Daoy (cell line): ENCODE measurements around the gene ADGRB2. TPM values are rescaled to one million over a fixed set of nuclear protein-coding genes. Genes with fewer than 3 reads are reported as not detected.
"Not testable (repeated sequence)": the region's sequence is repeated elsewhere in the genome, so short reads cannot be mapped to it uniquely, and the experiment has no call there.

Source experiments
- DNase-seq: peaks from one replicate; pipeline ENCODE4 v3.0.0-alpha.2; 2015; ENCODE audit warnings: low read depth
- total RNA-seq: library from RNA; depleted of rRNA; stranded (reverse); fragments of >200 nt; shearing (Covaris generic); gene quantifications from 2 replicates; pipeline ENCODE4 v1.2.3, GENCODE V29; 2014

The ADGRB2 gene
- total RNA-seq, 1 experiment from 2014 or later: 9.4 TPM

DNA sequence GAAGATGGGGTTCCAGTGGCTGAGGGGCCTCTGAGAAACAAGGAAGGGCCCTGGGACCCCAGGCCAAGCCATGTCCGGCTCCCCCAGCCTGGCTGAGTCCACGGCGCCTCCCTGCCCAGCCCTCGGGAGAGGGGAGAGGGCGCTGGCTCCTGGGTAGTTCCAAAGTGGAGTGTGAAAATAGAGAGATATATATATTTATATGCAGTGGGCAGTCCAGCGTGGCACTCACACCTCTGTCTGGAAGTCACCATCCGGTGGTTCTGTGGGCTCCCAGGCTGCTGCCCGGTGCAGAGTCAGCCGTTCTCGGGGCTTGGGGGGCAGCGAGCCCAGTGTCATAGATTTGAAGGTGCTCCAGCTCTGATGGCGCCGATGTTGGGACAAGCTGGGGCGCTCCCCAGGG lies 36.9 kb downstream of the ADGRB2 start:
- no peak for DNase-seq

DNA sequence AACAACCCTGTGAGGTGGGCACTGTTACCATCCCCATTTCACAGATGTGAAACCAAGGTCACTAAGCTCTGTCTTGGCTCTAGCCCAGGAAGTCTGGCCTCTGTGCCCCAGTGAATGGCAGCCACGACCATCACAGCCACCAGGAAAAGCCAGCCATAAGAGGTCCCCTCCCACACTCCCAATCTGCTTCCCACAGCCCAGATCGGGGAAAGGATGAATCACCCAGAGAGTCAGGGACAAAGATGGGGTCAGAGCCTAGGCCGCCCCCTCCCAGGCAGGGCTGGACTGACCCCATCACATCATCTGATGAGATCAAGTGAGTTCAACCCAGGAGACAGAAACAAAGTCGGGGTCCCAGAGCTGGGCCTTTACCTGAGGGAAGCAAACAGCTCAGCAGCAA lies 37.4 kb downstream of the ADGRB2 start:
- no peak for DNase-seq

DNA sequence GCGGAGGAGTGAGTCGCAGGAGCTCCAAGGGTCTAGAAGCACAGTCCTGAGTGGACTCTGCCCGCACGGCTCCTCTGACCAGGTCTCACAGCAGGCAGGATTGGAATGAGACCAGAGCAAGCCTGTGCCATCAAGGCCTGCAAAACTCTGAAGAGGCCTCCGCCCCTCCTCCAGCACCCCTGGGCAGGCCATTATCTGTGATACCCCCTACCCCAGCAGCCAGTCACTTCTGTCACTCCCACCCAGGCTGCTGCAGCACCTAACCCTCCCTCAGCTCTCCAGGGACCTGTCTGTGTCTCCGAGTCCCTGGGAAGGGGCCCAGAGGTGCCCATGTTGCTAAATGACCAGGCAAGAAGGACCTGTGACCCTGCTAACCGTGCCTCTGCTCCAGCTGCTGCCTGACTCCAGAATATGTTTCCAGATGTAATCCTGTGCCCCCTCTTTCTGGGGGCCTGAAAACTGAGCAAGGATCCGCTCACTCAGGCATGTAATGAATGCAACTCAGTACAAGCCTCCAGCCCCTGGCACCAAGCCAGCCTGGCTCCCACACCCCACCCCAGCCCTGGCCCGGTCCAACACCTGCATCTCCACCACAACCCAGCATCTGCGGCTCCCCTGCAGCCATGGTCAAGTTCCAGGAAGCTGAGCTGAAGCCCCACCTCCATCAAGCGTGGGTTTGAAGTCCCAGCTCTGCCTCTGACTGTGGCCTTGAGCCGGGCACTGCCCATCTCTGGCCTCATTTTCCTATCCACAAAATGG lies 38.2 kb downstream of the ADGRB2 start:
- no peak for DNase-seq

DNA sequence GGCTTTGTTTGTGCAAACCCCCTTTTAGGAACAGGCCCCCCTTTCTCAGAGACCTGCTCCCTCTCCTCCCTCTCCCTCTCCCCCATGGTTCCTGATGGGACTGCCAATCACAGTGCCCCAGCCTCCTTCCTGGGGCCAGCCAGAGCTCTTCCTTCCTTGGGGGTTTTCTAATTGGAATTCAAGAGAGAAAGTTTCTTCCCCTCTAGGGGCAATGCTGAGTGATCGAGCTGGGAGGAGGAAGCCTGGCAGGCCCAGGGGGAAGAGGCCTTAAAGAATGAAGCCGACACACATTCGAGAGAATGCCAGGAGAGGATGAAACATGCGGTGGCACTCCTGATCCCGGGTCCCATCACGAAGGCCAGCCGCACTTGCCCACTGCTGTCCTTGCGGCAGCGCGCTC lies 39.0 kb downstream of the ADGRB2 start:
- no peak for DNase-seq

DNA sequence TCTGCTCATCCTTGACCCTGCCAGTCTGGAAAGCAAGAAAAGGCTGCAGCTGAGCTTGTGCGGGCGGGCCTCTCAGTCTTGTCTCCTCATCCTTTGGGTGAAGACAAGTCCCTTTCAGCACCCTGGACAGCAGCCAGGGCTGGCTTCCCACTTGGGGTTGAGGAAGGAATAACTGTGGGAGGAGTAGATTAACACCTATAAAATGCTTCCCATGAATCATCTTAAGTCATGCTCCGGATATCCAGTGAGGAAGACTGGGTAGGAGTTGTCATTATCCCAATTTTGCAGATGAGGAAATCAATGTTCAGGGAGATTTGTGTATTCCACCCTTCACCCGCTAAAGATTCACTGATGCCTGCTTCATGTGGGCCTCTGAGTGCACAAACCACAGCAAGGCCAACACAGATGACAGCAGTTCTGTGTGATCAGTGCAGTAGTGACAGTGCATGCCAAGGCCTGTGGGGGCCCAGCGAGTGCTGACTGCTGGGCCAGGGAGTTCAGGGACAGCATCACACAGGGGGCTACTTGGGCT lies 40.2 kb downstream of the ADGRB2 start:
- peak; percentile 88 for DNase-seq

DNA sequence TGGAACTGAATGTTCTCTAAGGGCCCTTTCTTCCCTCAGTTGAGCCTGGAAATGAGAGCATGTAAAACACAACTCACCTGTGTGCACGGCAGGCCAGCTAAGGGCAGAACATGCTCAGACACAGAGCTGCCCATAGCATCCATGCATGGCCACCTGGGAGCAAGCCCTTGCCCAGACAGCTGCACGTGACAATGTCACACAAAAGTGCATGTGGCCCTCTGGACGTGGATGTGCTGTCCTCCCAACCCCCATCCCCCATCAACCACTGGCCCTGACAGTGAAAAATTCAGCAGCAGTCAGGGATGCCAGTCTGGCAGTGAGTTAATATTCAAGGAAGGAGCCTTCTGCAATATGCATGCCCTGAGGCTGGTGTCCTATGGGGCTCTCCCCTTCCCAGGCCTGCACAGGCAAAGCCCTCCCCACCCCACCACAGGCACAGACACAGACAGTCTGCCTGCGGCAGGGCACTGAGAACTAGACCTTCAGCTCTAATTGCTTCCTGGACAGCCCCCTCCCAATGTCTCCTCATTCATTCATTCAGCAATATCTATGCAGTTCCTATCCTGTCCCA lies 45.7 kb downstream of the ADGRB2 start:
- DNase-seq: no peak

DNA sequence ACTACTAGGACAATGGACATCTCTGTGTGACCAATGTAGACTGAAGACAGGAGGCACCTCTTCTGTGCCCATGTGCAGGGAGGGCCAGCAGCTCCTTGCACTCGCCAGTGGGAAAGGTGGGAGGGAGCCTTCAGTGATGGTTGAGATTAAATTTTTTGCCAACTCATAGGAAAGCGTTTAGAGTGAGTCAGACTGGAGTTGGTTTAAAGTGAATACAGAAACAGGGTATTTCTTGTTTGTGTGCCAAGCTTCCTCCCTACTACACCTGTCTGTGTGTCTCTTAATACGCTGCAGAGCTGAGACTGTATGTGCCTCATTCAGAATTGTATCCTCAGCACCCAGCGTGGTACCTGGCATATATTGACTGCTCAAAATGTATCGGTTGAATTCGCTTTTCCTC lies 46.8 kb downstream of the ADGRB2 start:
- peak; percentile 61 for DNase-seq

DNA sequence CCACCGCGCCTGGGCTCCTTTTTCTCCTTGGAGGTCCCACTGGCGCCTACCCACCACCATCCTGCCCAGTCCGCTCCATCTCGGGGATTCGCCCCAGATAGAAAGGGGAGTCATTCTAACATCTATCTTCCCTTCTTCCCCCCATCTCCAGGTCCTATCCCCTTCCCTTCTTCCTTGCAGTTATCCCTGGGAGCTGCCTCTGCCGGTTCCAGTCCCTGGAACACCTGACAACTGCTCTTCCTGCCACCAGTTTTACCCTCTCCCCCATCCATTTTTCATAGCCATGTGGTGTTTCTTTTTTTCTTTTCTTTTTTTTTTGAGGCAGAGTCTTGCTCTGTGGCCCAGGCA lies 48.3 kb downstream of the ADGRB2 start:
- no peak for DNase-seq

DNA sequence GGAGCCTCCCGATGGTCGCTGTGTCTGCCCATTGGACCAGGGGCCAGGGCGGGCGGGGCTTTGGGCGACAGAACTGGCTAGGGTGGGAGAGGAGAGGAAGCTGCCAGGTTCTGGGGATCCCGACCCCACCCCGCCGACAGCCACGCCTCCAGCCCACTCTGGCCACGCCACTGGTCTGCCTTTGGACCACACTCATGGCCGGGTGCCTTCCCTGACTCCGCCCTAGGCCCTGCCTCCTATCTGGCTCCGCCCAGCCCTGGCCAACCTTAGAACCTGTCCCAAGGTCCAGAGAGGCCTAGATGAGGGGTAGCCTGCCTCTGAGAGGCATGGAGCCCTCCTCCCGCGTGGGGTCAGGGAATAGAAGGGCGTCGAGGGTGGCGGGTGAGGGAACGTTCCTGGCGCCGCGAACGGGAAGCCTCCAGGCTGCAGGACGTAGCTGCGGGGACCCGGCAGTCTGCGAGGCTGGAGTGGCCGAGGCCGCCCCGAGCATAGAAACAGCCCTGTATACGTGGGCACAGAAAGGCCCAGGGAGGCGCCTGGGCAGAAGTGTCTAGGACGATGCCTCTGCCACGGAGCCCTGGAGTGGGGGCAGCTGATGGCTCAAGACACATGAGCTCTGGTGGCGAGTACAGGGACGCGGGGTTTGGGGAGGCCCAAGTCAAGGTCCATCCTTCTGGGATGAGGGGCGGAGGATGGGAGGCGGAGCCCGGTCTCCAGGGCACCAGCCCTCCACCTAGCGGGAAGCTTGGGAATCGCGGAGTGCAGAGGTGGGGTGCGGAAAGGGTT lies 48.9 kb downstream of the ADGRB2 start:
- DNase-seq: peak; percentile 95

DNA sequence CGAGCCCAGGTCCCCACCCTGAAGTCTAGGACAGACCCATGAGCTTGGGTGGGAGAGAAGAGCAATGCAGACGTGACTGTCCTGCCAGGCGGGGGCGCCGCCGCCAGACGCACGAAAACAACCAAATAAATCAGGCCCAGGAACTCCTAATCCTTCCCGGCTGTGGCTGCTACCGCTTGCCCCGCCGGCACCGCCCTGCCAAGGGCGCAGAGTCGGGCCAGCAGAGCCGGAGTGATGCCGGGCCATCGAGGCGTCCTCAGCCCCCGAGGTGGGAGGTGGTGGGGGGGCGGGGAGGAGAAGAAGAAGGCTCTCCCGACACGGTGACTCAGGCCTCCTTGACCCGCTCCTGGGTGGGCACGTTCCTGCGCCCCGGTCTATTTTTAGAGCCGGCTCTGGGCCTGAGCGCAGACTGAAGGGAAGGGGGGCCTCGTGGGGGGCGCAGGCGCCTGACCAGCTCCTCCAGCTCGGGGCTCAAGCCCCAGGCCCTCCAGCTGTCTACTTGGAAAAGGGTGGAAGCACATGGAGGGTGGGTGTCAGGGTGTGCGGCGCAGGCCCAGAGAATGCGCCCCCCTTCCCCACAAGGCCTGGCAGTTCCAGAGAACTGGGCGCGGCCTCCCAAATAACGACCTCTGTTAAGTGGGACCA lies 49.6 kb downstream of the ADGRB2 start:
- DNase-seq: peak; percentile 72

DNA sequence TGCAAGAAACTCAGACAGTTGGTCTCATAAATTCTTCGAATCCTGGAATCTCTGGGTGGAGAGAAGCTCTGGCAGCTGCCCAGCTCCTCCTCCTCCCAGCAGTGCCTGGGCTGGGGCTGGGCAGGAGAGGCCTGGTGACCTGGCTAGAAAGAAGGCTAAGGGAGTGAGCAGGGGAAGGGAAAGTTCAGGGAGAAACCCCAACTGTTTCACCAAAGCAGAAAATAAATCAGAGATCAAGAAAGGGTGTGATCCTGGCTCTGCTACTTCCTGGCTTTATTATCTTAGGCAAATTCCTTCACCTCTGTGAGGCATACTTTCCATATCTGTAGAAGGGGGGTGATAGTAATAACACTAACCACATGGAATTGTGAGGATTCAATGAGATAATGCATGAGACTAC lies 51.5 kb downstream of the ADGRB2 start:
- peak; percentile 84 for DNase-seq

DNA sequence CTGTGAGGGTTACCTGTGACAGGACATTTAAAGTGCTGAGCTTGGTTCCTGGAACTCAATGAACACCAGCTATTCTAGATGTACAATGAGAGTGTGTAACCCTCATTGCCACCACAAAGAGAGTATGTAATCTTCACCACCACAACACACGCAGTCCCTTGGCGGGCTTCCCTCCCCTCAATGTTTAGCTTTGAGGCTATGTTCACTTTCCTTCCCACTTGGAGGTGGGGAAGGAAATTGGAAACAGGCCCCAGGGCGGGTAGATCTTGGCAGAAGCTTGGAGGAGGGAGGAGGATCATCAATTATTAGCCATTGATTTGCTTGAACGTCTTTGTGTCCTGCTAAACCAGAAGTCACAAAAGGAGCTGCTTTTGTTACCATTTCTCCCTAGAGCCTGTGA lies 52.1 kb downstream of the ADGRB2 start:
- peak; percentile 77 for DNase-seq

DNA sequence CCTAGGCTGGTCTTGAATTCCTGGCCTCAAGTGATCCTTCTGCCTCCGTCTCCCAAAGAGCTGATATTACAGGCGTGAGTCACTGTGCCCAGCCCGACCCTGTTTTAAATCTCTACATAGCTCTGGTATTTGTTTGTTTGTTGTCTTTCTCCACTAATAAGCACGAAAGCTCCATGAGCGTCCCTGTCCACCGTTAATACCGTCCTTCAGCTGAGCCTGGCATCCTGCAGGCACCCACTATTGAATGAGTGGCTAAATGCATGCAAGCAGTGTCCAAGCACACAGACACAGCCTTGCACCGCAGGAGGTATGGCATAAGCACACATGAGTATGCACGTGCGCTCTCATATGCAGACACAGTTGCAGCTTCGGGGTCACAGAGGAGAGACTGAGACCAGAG lies 55.8 kb downstream of the ADGRB2 start:
- DNase-seq: peak; percentile 44

DNA sequence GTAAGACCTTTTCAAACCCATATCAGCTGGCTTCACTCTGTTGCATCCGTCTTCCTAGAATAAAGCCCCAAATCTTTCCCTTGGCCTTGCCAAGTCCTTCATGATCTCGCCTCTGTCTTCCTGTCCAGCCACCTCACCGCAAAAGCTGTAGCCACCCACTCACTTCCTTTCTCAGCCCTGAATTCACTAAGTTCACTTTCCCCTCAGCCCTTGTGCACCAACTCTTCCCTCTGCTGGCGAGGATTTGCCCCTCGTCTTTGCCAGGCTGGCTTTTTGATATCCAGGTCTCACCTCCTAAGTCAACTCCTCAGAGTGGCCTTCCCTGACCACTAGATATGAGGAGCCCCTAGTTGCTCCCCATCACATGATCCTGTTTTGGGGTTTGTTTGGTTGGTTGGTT lies 56.4 kb downstream of the ADGRB2 start:
- peak; percentile 83 for DNase-seq

DNA sequence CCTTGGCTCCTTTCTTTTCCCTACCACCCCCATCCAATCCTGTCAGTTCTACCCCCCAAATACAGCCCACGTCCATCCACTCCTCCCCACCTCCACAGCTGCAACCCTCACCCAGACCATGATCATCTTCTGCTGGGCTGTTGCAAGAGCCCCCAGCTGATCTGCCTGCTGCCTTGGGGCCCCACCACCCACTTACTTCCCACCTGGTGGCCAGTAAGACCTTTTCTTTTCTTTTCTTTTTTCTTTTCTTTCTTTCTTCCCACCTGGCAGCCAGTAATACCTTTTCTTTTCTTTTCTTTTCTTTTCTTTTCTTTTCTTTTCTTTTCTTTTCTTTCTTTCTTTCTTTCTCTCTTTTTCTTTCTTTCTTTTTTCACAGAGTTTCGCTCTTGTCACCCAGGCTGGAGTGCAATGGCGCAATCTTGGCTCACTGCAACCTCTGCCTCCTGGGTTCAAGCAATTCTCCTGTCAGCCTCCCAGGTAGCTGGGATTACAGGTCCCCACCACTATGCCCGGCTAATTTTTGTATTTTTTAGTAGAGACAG lies 57.0 kb downstream of the ADGRB2 start:
- not testable (repeated sequence) for DNase-seq

DNA sequence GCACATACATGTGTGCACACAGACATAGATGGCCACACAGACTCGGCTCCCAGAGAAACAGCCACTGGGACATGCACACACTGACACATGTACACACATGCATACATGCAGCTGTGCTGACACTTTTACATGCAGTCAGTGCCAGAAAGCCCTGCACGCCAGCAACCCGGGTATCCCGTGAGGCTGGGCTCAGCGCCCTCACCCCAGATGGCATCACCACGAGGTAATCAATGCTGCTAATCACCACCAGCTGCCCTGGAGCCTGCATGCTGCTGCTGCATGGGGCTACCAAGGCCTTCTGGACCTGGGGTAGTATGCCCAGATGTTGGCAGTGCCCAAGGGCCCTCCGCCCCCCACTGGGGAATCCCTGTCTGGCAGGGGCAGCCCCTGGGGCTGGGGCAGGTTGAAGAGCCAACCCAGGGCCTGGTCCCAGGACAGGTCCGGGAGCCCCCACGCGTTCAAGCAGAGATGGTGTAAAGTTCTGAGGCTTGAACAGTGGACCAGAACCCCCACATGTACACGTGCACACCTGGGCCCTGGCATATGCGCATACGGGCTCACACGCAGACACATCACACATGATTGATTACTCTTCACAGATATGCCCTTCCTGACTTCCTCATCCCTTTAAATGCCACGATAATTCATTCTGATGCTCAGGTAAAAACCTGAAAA lies 57.6 kb downstream of the ADGRB2 start:
- DNase-seq: no peak

DNA sequence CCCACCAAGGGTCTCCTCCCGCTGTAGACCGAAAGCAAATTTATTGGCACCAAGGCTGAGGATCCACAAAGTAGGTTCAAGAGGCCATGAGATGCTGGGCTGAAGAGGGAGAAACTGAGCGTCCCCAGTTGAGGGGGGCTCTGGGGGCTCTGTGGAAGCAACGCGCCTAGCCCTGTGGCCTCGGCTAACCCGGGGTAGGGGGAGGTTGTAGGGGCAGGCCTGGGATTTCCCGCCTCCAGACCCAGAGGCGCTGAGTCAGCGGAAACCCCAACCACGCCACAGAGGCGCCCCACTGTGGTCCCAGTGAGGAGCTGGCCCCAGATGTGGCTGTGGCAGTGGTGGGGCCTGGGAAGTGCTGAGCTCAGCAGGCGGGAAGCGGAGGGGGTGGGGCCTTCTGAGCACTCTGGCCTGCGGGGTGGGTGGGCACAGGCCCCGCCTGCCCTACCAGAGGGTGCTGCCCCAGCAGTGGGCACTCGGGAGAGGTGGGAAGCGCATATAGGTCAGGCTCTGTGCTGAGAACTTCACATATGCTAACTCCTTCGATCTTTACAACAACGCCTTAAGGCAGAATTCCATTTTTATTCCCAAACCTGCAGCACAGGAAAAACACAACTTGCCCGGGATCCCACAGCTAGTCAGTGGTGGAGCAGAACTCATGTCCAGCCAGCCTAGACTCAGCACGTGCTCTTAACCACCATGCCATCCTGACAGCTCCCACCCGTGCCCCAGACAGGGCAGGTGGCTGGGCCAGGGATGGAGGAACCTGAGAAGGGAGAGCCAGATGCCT lies 58.9 kb downstream of the ADGRB2 start:
- DNase-seq: peak; percentile 93

DNA sequence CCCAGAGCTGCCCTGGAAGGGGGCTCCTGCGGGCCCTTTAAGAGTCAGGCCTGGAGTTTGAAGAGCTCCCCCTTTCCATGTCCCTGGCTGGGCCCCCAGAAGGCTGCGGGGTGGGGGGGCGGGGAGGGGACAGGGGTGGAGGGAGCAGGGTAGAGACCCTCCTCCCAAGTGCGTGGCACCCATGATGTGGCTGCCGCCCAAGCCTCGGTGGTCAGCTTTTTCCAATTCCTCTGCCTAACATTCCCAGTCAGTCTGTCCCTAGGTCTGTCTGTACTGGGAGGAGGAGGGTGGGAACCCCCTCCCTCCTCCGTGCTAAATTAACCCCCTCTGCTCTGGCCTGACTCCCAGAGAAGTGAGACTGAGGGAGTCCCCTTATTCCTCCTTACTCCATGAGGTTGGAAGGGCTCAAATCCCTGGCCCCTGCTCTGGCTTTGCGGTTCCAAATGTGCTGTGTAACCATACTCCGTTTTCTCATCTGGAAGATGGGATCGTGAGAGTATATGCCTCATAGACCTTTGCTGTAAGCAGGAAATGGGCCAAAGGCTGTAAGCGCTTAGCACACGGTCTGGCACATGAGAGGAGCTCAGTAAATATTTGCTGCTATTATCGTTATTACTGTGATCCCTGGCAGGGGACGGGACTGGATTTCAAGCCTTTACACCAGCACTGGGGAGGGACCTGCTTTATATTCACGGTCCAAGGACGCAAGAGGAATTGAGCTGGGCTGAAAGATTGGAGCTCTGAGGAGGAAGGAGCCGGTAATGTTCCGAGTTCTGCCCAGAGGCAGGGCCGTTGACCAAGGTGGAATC lies 59.7 kb downstream of the ADGRB2 start:
- peak; percentile 80 for DNase-seq

DNA sequence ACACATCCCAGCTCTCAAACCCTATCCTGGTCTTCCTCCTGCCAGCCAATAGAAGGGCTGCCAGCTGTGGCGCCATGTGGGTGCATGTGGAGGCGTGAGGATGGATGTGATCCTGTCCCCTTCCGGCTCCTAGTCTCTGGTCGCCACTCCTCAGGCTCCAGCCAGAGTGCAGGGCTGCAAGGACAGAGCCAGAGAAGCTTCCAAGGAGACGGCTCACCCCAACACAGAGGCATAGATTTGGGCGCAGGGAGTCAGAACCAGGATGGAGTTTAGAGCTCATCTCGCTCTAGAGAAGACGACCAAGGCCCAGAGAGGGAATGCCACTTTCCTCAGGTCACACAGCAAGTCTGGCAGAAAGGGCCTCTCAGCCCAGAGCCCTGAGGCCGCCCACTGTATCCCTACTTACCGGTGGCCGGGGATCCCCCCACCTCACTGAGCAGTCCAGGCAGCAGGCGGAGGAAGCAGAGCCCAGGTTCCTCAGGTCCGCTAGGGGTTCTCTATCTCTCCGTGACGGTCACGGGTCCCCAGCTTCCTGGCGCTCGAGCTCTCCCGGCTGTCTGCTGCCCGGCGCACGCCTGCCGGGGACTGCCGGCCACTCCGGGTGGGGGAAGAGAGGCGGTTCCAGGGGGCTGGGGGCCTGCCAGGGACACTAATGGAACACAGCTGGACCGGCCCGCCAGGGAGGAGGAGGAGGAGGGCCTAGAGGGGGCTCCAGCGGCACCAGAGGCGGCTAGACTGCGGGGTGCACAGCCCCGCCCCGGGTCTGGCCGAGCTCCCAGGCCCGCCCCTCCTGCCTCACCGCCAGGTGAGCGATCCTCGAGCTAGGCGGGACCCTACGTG lies 60.5 kb downstream of the ADGRB2 start, which contains the start of gene COL16A1:
Gene COL16A1, minus strand, starts transcription at position 587 of the 840 bp plus-strand sequence. CDS start 1,824 bp downstream, outside the sequence.
- peak; percentile 44 for DNase-seq
